Psoas muscle (tissue), 8 donors: ENCODE data around the gene HECTD1. TPM values are rescaled to one million over a fixed set of nuclear protein-coding genes. Genes with fewer than 3 reads are reported as not detected.

Experiments used
- ATAC-seq, 4 donors: fragments of 200-7000 bp; cut with Tn5 transposase; one replicate each; pipeline ENCODE4 v1.9.1; 2020; ENCODE audit warnings: moderate library complexity in 3 of 4, mild to moderate bottlenecking in 2 of 4
- DNase-seq, 2 donors: peaks; one replicate each; pipeline ENCODE4 v3.0.0-alpha.2; 2020
- H3K27ac ChIP-seq: fragments of 200-600 bp; one replicate; pipeline ENCODE4 v1.8.0; 2022
- H3K27me3 ChIP-seq, 3 donors: fragments of 200-600 bp in 1 of 3; one replicate each; pipeline versions ENCODE4 v1.6.1 to v1.8.0; 2013 to 2022; ENCODE audit warnings: low read length in 2 of 3, mild to moderate bottlenecking in 2 of 3, moderate library complexity in 1 of 3; ENCODE audit not compliant: insufficient read depth in 3 of 3
- H3K36me3 ChIP-seq, 2 donors: fragments of 200-600 bp in 1 of 2; one replicate each; pipeline versions ENCODE4 v1.6.1 to v1.8.0; 2013 to 2022; ENCODE audit warnings: low read depth in 1 of 2, mild to moderate bottlenecking in 1 of 2, moderate library complexity in 1 of 2; ENCODE audit not compliant: insufficient read depth in 1 of 2
- H3K4me1 ChIP-seq: fragments of 200-600 bp; one replicate; pipeline ENCODE4 v1.8.0; 2022
- H3K4me3 ChIP-seq: fragments of 200-600 bp; one replicate; pipeline ENCODE4 v1.8.0; 2022; ENCODE audit warnings: mild to moderate bottlenecking
- H3K9me3 ChIP-seq: fragments of 200-600 bp; one replicate; pipeline ENCODE4 v1.8.0; 2022
- WGBS, 3 donors: extraction: QIAGEN DNeasy Blood & Tissue Kit; methylation state at CpG; one replicate each; pipeline versions ENCODE4 v1.1.6 to v1.1.7; 2013; 5-methylcytosine and 5-hydroxymethylcytosine counted together
- intact Hi-C, 2 donors: fragments of 100-400 bp; cut with DNase I; formaldehyde crosslinking; loops; one replicate each; pipeline versions ENCODE4 v1.11.0 to v1.14.2; 2022
- polyA plus RNA-seq, 3 donors: library from polyadenylated mRNA; stranded (reverse); fragments of 200-250 nt; gene quantifications; one replicate each; pipeline ENCODE4 v1.2.3, GENCODE V29; 2013
- total RNA-seq, 4 donors: library from RNA; stranded (reverse); fragmentation: NEBNext Ultra II Directional in 2 of 4; extraction: Animal tissue kit (Norgen Biotek cat#: 25700) in 2 of 4; gene quantifications; one replicate each; pipeline versions ENCODE4 v1.2.1 to v1.2.4, GENCODE V29; 2021 to 2023
- TF ChIP-seq, protein P1 (sequence below): fragments of 200-600 bp; IDR thresholded peaks from one replicate; pipeline ENCODE4 v1.8.0; 2022; ENCODE audit warnings: antibody characterized with exemption
- donor health status: healthy with polysubstance abuse.
- donor health status: DM: no; HTN: no; CAD: no; lungs with moderate emphysema.
- donor health status: Bipolar disorder and iron deficiency.
- donor health status: healthy.
- donor health status: DM: yes; HTN: yes; CAD: no.
- donor health status: DM: no; HTN: no; CAD: no.
- donor health status: DM: no; HTN: no; CAD: no.
- donor health status: DM: yes; HTN: yes; CAD: no.

Gene HECTD1
- total and polyA plus RNA-seq, 7 donors: 151 to 405 (median 217) TPM

DNA sequence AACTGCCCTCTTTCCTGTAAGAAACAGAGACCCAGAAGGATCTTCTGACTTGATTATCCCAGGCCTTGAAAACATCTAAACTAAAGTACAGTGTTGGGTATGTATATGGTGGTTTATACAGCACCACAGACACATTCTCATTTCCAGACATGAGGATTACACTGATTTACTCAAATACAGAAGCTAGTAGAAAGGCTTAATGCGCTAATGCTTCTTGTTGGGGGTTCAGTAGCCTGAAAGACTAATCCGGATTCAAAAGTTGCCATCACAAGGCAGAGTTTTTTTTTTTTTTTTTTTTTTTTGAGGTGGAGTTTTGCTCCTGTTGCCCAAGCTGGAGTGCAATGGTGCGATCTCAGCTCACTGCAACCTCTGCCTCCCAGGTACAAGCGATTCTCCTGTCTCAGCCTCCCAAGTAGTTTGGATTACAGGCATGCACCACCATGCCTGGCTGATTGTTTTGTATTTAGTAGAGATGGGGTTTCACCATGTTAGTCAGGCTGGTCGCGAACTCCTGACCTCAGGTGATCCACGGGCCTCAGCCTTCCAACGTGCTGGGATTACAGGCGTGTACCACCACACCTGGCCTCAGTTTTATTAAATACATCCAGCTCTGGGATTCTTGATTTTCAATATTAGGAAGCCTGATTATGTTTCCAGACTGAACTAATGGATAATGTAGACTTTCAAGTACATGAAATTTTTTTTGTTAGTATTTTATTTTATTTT, 46.3 kb upstream of the HECTD1 start:
- TF ChIP-seq, protein P1, sequence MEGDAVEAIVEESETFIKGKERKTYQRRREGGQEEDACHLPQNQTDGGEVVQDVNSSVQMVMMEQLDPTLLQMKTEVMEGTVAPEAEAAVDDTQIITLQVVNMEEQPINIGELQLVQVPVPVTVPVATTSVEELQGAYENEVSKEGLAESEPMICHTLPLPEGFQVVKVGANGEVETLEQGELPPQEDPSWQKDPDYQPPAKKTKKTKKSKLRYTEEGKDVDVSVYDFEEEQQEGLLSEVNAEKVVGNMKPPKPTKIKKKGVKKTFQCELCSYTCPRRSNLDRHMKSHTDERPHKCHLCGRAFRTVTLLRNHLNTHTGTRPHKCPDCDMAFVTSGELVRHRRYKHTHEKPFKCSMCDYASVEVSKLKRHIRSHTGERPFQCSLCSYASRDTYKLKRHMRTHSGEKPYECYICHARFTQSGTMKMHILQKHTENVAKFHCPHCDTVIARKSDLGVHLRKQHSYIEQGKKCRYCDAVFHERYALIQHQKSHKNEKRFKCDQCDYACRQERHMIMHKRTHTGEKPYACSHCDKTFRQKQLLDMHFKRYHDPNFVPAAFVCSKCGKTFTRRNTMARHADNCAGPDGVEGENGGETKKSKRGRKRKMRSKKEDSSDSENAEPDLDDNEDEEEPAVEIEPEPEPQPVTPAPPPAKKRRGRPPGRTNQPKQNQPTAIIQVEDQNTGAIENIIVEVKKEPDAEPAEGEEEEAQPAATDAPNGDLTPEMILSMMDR: no peak
- intact Hi-C loops: no loop called here
- Histone ChIP-seq H3K27me3 (no peaks in the 10 kb centered on the region), H3K36me3 (no peaks in the 10 kb centered on the region), H3K27ac (no peak overlapping the region), H3K9me3 (no peaks in the 10 kb centered on the region), H3K4me3 (no peak overlapping the region), H3K4me1 (no peaks in the 10 kb centered on the region)
- DNase-seq (no peak), ATAC-seq (no peak)
- WGBS, 3 donors: 89 to 93% (median 90%) methylated on average over 9 of the region's 9 CpGs

DNA sequence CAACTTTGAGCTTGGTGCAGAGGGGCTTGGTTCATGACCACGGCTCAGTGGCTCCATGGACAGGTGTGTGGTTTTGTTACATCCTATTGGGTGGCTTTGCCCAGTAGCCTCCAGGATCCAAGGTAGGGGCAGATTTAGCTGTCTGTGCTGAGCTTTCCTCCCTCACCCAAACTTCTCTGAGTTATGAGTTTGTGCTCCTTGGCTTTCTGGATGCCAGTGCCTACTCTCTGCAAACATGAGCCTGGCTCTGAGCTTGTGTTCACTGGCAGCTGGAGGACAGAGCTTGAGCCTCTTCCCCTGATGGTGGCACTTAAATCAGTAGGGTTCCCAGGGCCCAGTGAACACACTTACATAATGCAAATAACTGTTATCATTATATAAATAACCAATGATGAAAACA, 45.3 kb upstream of the HECTD1 start:
- ATAC-seq (no peak), DNase-seq (no peak)
- H3K9me3 ChIP-seq: no peaks in the 10 kb centered on the region
- intact Hi-C loops: no loop called here
- no peaks in the 10 kb centered on the region for H3K36me3 ChIP-seq
- WGBS, 3 donors: 58 to 85% (median 70%) methylated on average over 1 of the region's 1 CpG
- H3K27ac ChIP-seq: no peak overlapping the region
- H3K27me3 ChIP-seq: no peaks in the 10 kb centered on the region
- no peaks in the 10 kb centered on the region for H3K4me1 ChIP-seq
- TF ChIP-seq, protein P1: no peak
- no peak overlapping the region for H3K4me3 ChIP-seq

DNA sequence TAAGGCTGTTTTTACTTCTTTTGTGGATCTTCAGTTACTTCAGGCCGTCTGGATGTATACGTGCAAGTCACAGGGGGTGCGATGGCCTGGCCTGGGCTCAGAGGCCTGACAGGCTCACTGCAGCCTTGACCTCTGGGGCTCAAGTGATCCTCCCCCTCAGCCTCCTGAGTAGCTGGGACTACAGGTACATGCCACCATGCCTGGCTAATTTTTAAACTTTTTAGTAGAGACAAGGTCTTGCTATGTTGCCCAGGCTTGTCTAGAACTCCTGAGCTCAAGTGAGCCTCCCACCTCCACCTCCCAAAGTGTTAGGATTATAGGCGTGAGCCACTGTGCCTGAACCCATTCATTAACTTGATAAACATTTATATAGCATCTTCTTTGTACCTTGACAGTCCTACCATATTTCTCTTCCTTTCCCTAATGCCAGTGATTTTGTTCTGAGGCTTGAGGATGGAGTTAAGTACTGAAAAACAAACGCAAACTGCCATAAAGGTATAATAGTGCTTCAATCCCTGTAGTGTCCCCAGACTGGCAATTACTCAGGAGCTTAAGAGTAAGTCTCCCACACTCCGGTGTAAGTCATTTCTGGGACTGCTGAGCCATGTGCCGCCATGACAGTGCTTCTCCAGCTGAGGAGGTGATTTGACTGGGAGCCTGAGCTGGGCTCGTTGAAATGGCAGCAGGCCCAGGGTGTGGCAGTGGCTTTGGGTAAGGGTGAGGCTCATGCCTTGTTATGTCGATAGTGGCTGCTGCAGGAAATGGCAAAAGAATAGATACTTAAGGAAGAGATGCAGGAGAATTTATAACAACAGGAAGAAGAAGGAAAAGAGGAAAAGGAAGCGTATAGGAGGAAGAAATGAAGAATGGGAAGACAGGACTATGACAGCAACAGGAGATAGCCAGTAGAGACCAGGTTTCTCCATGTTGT, 43.7 kb upstream of the HECTD1 start:
- DNase-seq: no peak
- WGBS, 3 donors: 72 to 81% (median 74%) methylated on average over 8 to 10 of the region's 10 CpGs

DNA sequence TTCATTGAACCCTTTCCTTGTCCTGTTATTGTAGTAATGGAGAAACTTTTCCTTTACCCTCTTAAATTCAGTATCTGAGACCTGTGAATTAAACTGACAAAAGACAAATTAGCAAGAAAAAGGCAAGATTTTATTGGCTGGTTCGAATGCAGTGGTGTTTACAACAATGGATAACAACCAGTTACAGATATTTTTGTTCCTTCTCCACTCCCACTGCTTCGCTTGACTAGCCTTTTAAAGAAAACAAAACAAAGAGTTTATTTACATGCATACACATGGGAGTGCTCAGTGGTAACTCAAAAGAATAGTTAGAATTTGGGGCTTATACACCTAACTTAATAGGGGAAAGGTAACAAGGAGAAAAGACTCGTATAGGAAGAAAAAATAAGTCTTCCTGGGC, 37.0 kb upstream of the HECTD1 start:
- intact Hi-C loops: no loop called here
- no peaks in the 10 kb centered on the region for H3K9me3 ChIP-seq
- H3K36me3 ChIP-seq: no peaks in the 10 kb centered on the region
- H3K27me3 ChIP-seq: no peaks in the 10 kb centered on the region
- TF ChIP-seq, protein P1: no peak
- ATAC-seq: no peak
- no peak overlapping the region for H3K27ac ChIP-seq
- DNase-seq: no peak
- WGBS, 3 donors: 75 to 84% (median 79%) methylated on average over 3 of the region's 3 CpGs
- no peaks in the 10 kb centered on the region for H3K4me1 ChIP-seq
- no peak overlapping the region for H3K4me3 ChIP-seq

More for the DNA sequence above, 43.7 kb upstream of the HECTD1 start:
- ATAC-seq: no peak
- Histone ChIP-seq H3K4me3 (no peak overlapping the region), H3K9me3 (no peaks in the 10 kb centered on the region), H3K4me1 (no peaks in the 10 kb centered on the region), H3K27ac (no peak overlapping the region), H3K36me3 (no peaks in the 10 kb centered on the region), H3K27me3 (no peaks in the 10 kb centered on the region)
- intact Hi-C loops: no loop called here
- TF ChIP-seq, protein P1: no peak
